ENCODE results near the gene KLHL17.

GRCh38 chr1:959731-960362, 537 bp upstream of the KLHL17 start:
- TF ChIP-seq CTCF (IDR thresholded peaks at IDR 0.05; ENCODE audit: low read depth, low read length, missing input control) (no peak), ATF3 (IDR thresholded peaks at IDR 0.05) (no peak), MAX (IDR thresholded peaks at IDR 0.05) (no peak), RAD21 (IDR thresholded peaks at IDR 0.05) (no peak), GABPA (IDR thresholded peaks at IDR 0.05 in 1 of 2, conservative IDR thresholded peaks at IDR 0.05 in 1 of 2) (no peak), ZBTB33 (IDR thresholded peaks at IDR 0.05) (no peak), FOXA1 (IDR thresholded peaks at IDR 0.05) (no peak), TAF1 (conservative IDR thresholded peaks at IDR 0.05) (no peak), JUND (IDR thresholded peaks at IDR 0.05) (no peak), HNF4A (conservative IDR thresholded peaks at IDR 0.05) (no peak)
